ENCODE results near the gene CLN5. TPM values are rescaled to one million over a fixed set of nuclear protein-coding genes. Genes with fewer than 3 reads are reported as not detected.

Gene CLN5
- 22.7 and 22.8 TPM in 2 replicates for total RNA-seq
- 14.2 and 16.5 TPM in 2 replicates for polyA plus RNA-seq
- 10.1 and 13.0 TPM in 2 replicates for polyA plus RNA-seq (2011; cell fraction: cytosol; rRNA removed)
- 15.1 and 17.6 TPM in 2 replicates for polyA plus RNA-seq (2011; cell fraction: nucleus; rRNA removed)
- 18.9 and 26.7 TPM in 2 replicates for polyA plus RNA-seq (2012)
- 13.2 and 13.5 TPM in 2 replicates for polyA minus RNA-seq
- polyA minus RNA-seq (2011; cell fraction: cytosol; rRNA and poly(A)+ RNA removed), result 5.2 TPM
- polyA minus RNA-seq (2011; cell fraction: nucleus; rRNA and poly(A)+ RNA removed), result 14.1 and 19.8 TPM in 2 replicates
- Bru-seq, nascent RNA, result percentile 67 among the genes with signal in this experiment
- BruChase-seq, experiment 1, labeled RNA remaining after a 6-hour chase, result percentile 81 among the genes with signal in this experiment
- percentile 61 among the genes with signal in this experiment for BruChase-seq, experiment 2, labeled RNA remaining after a 2-hour chase
- long read RNA-seq, full-length matches to known transcripts, result 61 of 68 reads
- long read RNA-seq, partial matches to known transcripts, result 6 of 68 reads
- long read RNA-seq, other reads (novel, unspliced or antisense), result 1 of 68 reads

- Histone ChIP-seq H3K4me2 (ENCODE audit: insufficient read depth, low read length) (peak within 1 kb of the TSS; percentile 98), H3K27me3 (ENCODE audit: control insufficient read depth in 2 of 2, insufficient read depth in 2 of 2, low read length in 2 of 2) (peaks cover 4% of the 10 kb centered on the region in 2 experiments), H3K79me2 (ENCODE audit: control insufficient read depth, insufficient read depth, low read length) (peaks cover 8% of the 10 kb centered on the region), H3K27ac (ENCODE audit: insufficient read depth, low read depth, low read length) (peak within 1 kb of the TSS; percentile 40), H3K4me1 (ENCODE audit: control insufficient read depth, extremely low read depth, insufficient read depth, low read length) (peaks cover 13% of the 10 kb centered on the region), H4K20me1 (replicated peaks; ENCODE audit: control insufficient read depth, extremely low read depth, insufficient read depth, low read length) (no peaks in the 10 kb centered on the region), H3K9ac (replicated peaks; ENCODE audit: extremely low read depth, insufficient read depth, low read length) (peak within 1 kb of the TSS; percentile 91), H3K4me3 (replicated peaks in 1 of 3; ENCODE audit: insufficient read depth in 1 of 3, low read depth in 1 of 3, low read length in 3 of 3) (peak within 1 kb of the TSS; percentile 36 to 90 (median 83)), H3K36me3 (ENCODE audit: control insufficient read depth in 2 of 2, extremely low read depth in 1 of 2, insufficient read depth in 2 of 2, low read length in 2 of 2) (no peaks in the 10 kb centered on the region), H3K9me3 (replicated peaks; ENCODE audit: control insufficient read depth, insufficient read depth, low read length) (no peaks in the 10 kb centered on the region), H2AFZ (ENCODE audit: low read depth, low read length) (peak within 1 kb of the TSS; percentile 71), H3K9me1 (replicated peaks; ENCODE audit: control insufficient read depth, extremely low read depth, insufficient read depth, low read length) (no peaks in the 10 kb centered on the region)
- ChIA-PET POLR2A (no interaction called here), CTCF (interaction anchor here (1.0 to 3.2 kb wide), 4 partner anchors 10 to 106 kb away, joined by 3 to 12 read pairs (median 8); partner anchors contain the start of gene KCTD12)
- BruUV-seq (replicated peaks), result no TSS peak
- no peak for TF ChIP-seq EZH2 (IDR thresholded peaks at IDR 0.05; ENCODE audit: borderline replicate concordance, low read depth, low read length, severe bottlenecking)
- peak; percentile 81 for TF ChIP-seq POLR2A (IDR thresholded peaks at IDR 0.05; ENCODE audit: low read depth, low read length)
- TF ChIP-seq JUN (IDR thresholded peaks at IDR 0.05; ENCODE audit: borderline replicate concordance, insufficient read depth, insufficient read length, low read depth), result no peak
- peak; percentile 95 for TF ChIP-seq POLR2AphosphoS5 (IDR thresholded peaks at IDR 0.05; ENCODE audit: insufficient read depth, low read depth, low read length)
- peak; percentile 52 for TF ChIP-seq MAX (IDR thresholded peaks at IDR 0.05; ENCODE audit: insufficient read depth, insufficient read length)
- dilution Hi-C loops (cut with MboI; ENCODE audit: extremely low pct_ligation_motif_present, low sequenced_read_pairs), result no loop called here
- intact Hi-C loops (cut with micrococcal nuclease), result loop anchor here (1.0 to 5.0 kb wide), 3 partner anchors 35 to 486 kb away; partner anchors contain the start of gene FBXL3
- FAIRE-seq (peak; percentile 81), DNase-seq (ENCODE audit: low read depth, low spot score) (peak; percentile 87)
Measured at GRCh38 chr13:76991796-76992547, at the start of gene CLN5. CLN5 (plus strand) TSS chr13:76992081; CDS start chr13:76992099, 18 bp downstream.
